Parathyroid adenoma (tissue), 2 donors: ENCODE measurements around the gene SLC51B.

Experiments
- H2AFZ ChIP-seq: fragments of 300-600 bp; sonication (generic); one replicate; pipeline ENCODE4 v1.7.0; 2017; ENCODE audit warnings: antibody characterized with exemption, mild to moderate bottlenecking
- H3K27ac ChIP-seq: fragments of 300-600 bp; sonication (generic); one replicate; pipeline ENCODE4 v1.7.0; 2017
- H3K27me3 ChIP-seq: fragments of 300-600 bp; sonication (generic); one replicate; pipeline ENCODE4 v1.7.0; 2017; ENCODE audit warnings: low read length; ENCODE audit not compliant: control insufficient read depth, insufficient read depth
- H3K36me3 ChIP-seq: fragments of 300-600 bp; sonication (generic); one replicate; pipeline ENCODE4 v1.7.0; 2017; ENCODE audit warnings: low read length; ENCODE audit not compliant: control insufficient read depth, insufficient read depth
- H3K4me1 ChIP-seq: fragments of 300-600 bp; sonication (generic); one replicate; pipeline ENCODE4 v1.7.0; 2017; ENCODE audit warnings: control low read depth
- H3K4me2 ChIP-seq: fragments of 300-600 bp; sonication (generic); one replicate; pipeline ENCODE4 v1.7.0; 2017; ENCODE audit warnings: low read length
- H3K4me3 ChIP-seq: fragments of 300-600 bp; sonication (generic); one replicate; pipeline ENCODE4 v1.7.0; 2017; ENCODE audit warnings: low read depth, low read length
- H3K79me2 ChIP-seq: fragments of 300-600 bp; sonication (generic); one replicate; pipeline ENCODE4 v1.7.0; 2017; ENCODE audit warnings: control low read depth
- H3K9ac ChIP-seq: fragments of 300-600 bp; sonication (generic); one replicate; pipeline ENCODE4 v1.7.0; 2017; ENCODE audit warnings: mild to moderate bottlenecking
- H3K9me3 ChIP-seq: fragments of 300-600 bp; sonication (generic); one replicate; pipeline ENCODE4 v1.7.0; 2017; ENCODE audit warnings: low read length; ENCODE audit not compliant: control insufficient read depth
- TF ChIP-seq, protein P1 (sequence below): fragments of 300-600 bp; sonication (generic); IDR thresholded peaks from one replicate; pipeline ENCODE4 v1.7.0; 2017; ENCODE audit warnings: antibody characterized with exemption, mild to moderate bottlenecking
- donor health status: primary hyperparathyroidism.

SLC51B gene

DNA sequence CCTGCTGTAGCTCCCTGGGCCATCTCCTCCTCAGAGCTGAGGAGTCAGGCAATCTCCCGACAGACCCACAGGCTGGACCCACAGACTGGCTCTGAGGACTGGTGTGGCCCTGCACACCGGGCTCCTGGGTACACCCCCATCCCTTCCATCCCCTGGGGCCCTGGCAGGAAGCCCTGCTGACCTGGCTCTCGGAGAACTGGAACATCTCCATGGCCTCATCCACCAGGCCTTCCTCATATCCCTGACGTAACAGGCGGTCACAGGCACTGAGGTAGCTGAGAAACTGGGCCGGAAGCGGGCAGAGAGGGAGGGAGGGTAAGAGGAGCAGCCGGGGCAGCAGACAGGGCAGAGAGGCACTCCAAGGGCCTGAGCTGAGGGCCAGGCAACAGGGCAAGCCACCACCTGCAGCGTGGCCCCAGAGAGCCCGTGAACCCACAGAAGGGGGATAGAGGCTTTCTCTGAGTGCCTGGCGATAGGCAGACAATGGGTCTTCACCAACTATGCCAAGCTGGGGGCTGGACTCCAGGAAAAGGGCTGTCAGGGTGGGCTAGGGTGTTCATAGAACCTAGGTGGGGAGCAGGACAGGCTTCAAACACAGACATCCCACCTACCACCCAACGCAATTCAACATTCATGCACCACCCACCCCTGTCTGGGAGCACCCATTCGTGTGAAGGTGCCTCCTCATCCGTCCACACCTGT, 49.3 kb downstream of the SLC51B start:
- no peak overlapping the region for H3K9ac ChIP-seq
- TF ChIP-seq, protein P1, sequence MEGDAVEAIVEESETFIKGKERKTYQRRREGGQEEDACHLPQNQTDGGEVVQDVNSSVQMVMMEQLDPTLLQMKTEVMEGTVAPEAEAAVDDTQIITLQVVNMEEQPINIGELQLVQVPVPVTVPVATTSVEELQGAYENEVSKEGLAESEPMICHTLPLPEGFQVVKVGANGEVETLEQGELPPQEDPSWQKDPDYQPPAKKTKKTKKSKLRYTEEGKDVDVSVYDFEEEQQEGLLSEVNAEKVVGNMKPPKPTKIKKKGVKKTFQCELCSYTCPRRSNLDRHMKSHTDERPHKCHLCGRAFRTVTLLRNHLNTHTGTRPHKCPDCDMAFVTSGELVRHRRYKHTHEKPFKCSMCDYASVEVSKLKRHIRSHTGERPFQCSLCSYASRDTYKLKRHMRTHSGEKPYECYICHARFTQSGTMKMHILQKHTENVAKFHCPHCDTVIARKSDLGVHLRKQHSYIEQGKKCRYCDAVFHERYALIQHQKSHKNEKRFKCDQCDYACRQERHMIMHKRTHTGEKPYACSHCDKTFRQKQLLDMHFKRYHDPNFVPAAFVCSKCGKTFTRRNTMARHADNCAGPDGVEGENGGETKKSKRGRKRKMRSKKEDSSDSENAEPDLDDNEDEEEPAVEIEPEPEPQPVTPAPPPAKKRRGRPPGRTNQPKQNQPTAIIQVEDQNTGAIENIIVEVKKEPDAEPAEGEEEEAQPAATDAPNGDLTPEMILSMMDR = no peak
- no peaks in the 10 kb centered on the region for H3K79me2 ChIP-seq
- H3K4me1 ChIP-seq = no peaks in the 10 kb centered on the region
- H3K4me3 ChIP-seq = no peak overlapping the region
- no peak overlapping the region for H3K27ac ChIP-seq
- no peaks in the 10 kb centered on the region for H3K9me3 ChIP-seq
- H3K4me2 ChIP-seq = no peak overlapping the region
- no peaks in the 10 kb centered on the region for H3K36me3 ChIP-seq
- H2AFZ ChIP-seq = no peak overlapping the region
- H3K27me3 ChIP-seq = no peaks in the 10 kb centered on the region

DNA sequence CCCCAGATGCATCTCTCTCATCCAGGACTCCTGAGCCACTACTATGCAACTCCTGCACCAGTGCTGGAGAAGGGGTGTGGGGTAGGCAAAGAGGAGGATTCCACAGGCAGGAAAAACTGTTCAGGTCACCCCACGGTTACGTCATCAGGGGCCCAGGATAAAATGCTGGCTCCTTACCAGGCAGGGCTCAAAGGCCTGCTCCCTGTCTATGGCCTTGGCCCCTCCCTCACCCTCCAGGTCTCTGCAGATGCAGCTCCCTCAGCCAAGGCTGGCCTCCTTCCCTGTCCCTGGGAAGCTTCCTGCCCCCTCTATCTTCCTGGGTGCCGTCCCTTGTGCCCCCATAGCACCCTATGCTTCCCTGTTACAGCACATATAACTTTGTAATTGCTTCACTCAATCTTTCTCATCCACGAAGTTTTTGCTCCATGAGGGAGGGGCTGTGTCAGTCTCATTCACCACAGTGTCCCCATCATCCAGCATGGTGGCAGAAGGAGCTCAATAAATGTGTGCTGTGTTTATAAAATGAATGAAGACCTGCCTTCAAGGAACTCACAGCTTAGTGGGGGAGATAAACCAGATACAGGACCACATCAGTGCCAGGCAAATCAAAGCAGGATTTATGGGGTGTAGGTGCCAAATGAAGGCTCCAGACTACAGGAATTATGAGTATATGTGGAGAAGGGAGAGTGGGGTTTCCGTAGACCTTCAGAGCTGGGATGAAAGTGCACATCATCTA, 50.0 kb downstream of the SLC51B start:
- H3K4me2 ChIP-seq = no peak overlapping the region
- TF ChIP-seq, protein P1 = no peak
- H3K4me1 ChIP-seq = no peaks in the 10 kb centered on the region
- H3K27ac ChIP-seq = no peak overlapping the region
- H3K9ac ChIP-seq = no peak overlapping the region
- no peaks in the 10 kb centered on the region for H3K79me2 ChIP-seq
- H3K9me3 ChIP-seq = no peaks in the 10 kb centered on the region
- no peak overlapping the region for H3K4me3 ChIP-seq
- no peaks in the 10 kb centered on the region for H3K36me3 ChIP-seq
- H3K27me3 ChIP-seq = no peaks in the 10 kb centered on the region
- no peak overlapping the region for H2AFZ ChIP-seq

DNA sequence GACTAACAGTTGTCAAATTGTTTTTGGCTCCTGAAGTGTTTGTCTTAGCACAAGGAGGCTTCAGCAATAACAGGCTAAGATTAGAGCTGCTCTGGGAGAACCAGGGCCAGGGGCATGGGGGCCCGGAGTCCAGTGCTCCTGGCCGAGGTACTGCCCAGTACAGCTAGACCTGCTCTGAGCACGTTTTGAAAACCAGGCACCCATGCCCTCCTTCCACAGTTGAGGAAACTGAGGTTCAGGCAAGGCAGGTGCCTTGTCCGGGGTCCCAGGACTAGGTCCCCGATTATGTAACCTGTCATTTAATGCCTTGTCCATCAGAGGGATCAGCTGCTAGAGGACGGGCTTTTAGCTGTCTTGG, 50.5 kb downstream of the SLC51B start:
- H3K27me3 ChIP-seq = no peaks in the 10 kb centered on the region
- H3K4me2 ChIP-seq = no peak overlapping the region
- no peak overlapping the region for H3K27ac ChIP-seq
- no peaks in the 10 kb centered on the region for H3K4me1 ChIP-seq
- no peaks in the 10 kb centered on the region for H3K79me2 ChIP-seq
- no peak overlapping the region for H2AFZ ChIP-seq
- H3K36me3 ChIP-seq = no peaks in the 10 kb centered on the region
- no peak overlapping the region for H3K4me3 ChIP-seq
- TF ChIP-seq, protein P1 = no peak
- H3K9ac ChIP-seq = no peak overlapping the region
- H3K9me3 ChIP-seq = no peaks in the 10 kb centered on the region

DNA sequence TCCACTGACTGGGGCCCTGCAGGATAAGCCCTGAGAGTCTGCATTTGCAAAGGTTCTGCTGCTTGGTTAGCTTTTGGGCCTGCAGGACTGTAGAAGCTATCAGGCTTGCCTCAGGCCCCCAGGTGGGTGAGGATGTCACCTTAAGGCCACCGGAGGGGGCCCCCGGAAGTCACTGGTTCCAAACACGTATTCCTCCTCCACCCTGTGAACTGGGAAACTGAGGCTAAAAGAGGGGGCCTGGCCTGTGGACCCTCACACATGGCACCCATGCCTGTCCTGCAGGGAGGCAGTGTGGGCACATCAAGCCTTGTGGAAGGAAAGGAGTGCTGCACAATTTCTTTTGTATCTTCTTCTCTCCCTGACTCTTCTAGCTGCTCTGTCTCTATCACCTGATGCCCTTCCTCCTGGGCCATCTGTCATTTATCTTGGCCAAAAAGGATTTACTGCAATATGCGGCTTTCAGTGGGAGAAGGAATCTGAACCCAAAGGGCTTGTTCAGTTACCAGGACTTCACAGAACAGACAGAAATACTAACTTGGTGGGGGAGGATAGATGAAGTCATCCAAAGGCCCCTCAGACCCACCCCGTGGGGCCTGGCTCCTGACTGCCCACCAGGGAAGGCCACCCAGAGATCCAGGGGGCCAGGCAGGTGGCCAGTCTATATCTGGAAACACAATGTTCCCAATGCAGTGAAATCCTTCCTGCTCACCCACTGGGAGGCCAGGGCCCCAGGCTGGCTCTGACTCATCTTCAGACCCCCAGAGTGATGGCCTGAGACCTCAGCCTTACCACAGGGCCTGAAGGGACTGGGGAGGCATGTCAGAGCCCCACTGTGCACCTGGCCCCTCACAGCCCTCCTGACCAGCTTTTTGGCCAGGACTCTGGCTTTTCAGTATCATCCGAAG, 51.5 kb downstream of the SLC51B start:
- Histone ChIP-seq H3K27me3 (no peaks in the 10 kb centered on the region), H3K27ac (no peak overlapping the region), H3K36me3 (no peaks in the 10 kb centered on the region), H3K4me3 (no peak overlapping the region), H3K4me1 (no peaks in the 10 kb centered on the region), H3K9me3 (no peaks in the 10 kb centered on the region), H3K9ac (no peak overlapping the region), H3K4me2 (no peak overlapping the region), H2AFZ (no peak overlapping the region), H3K79me2 (no peaks in the 10 kb centered on the region)
- TF ChIP-seq, protein P1 = no peak
